Nephron (organoid): ENCODE results near the gene SERPINI2.

Experiments used
- H3K27ac Mint-ChIP-seq, 3 experiments: 2 replicates each; pipeline ENCODE4 v1.8.0; 2020; ENCODE audit warnings: mixed read lengths in 3 of 3, mild to moderate bottlenecking in 2 of 3, moderate library complexity in 1 of 3
- H3K27me3 Mint-ChIP-seq: 2 replicates; pipeline ENCODE4 v1.8.0; 2021; ENCODE audit warnings: low read depth, mild to moderate bottlenecking, moderate library complexity, mixed read lengths
- H3K36me3 Mint-ChIP-seq: 2 replicates; pipeline ENCODE4 v1.8.0; 2020; ENCODE audit warnings: low read depth, mixed read lengths
- H3K4me1 Mint-ChIP-seq: 2 replicates; pipeline ENCODE4 v1.8.0; 2020; ENCODE audit warnings: mixed read lengths
- H3K4me3 Mint-ChIP-seq, 3 experiments: 2 replicates each; pipeline ENCODE4 v1.8.0; 2020; ENCODE audit warnings: mild to moderate bottlenecking in 3 of 3, mixed read lengths in 3 of 3, moderate library complexity in 2 of 3
- H3K9me3 Mint-ChIP-seq: 2 replicates; pipeline ENCODE4 v1.8.0; 2020; ENCODE audit warnings: mixed read lengths
- TF ChIP-seq, protein P1 (sequence below), 3 experiments: fragments of 200-600 bp; sonication (generic); IDR thresholded peaks; one replicate each; pipeline ENCODE4 v1.5.0; 2021; ENCODE audit warnings: antibody characterized with exemption in 3 of 3; ENCODE audit not compliant: unreplicated experiment in 3 of 3

The SERPINI2 gene

DNA sequence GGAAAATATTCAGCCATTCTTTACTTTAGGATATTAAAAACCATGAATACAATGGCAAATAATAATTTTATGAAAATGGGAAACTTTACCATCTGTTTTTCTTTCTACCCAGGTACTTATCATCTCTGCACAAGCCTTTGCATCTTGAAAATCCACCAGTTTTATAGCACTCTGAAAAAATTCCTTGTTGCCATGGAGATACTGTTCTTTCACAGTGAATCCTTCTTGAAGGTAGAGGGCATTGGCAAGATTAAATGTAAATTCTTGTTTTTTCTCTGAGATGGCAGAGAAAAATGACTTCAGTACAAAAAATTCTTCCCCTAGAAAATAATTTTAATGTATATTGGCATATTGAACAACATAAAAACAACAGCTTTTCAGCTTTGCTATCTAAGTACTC, 6.9 kb downstream of the SERPINI2 start:
- Mint-ChIP-seq H3K9me3 (no peaks in the 10 kb centered on the region), H3K27me3 (no peaks in the 10 kb centered on the region), H3K4me3 (no peak overlapping the region), H3K4me1 (peaks cover 11% of the 10 kb centered on the region), H3K36me3 (no peaks in the 10 kb centered on the region), H3K27ac (no peak overlapping the region)
- TF ChIP-seq, protein P1, sequence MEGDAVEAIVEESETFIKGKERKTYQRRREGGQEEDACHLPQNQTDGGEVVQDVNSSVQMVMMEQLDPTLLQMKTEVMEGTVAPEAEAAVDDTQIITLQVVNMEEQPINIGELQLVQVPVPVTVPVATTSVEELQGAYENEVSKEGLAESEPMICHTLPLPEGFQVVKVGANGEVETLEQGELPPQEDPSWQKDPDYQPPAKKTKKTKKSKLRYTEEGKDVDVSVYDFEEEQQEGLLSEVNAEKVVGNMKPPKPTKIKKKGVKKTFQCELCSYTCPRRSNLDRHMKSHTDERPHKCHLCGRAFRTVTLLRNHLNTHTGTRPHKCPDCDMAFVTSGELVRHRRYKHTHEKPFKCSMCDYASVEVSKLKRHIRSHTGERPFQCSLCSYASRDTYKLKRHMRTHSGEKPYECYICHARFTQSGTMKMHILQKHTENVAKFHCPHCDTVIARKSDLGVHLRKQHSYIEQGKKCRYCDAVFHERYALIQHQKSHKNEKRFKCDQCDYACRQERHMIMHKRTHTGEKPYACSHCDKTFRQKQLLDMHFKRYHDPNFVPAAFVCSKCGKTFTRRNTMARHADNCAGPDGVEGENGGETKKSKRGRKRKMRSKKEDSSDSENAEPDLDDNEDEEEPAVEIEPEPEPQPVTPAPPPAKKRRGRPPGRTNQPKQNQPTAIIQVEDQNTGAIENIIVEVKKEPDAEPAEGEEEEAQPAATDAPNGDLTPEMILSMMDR (IDR thresholded peaks at IDR 0.05; ENCODE audit: unreplicated experiment in 3 of 3): no peak

DNA sequence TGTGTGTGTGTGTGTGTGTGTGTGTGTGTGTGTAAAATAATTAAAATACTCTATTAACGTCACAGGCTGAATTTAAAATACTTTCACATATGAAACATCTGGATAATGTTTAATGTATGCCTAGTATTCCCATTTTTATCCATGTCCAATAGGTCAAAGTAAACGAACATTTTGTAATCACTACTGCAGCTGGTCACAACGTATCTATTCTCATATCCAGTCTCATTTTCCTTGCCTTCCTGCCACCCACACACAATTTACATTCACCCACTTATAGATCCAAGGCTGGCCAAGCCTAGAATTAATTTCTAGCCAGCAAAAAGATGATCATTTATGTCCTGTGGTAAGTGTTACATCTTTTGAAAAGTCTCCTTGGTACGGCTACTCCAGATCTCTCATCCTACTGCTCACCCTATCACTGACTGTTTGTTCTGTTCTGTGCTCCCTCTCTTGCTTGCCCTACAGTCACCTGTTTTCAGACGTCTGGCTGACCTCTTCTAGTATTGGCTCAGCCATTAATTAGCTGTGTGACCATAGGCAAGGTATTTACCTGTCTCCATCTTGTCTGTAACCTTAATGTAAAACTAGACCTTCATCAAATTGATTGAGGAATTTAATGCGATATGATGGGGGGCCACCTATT, 17.6 kb downstream of the SERPINI2 start:
- Mint-ChIP-seq H3K27ac (no peak overlapping the region), H3K4me3 (no peak overlapping the region), H3K36me3 (no peaks in the 10 kb centered on the region), H3K27me3 (no peaks in the 10 kb centered on the region), H3K4me1 (peaks cover 6% of the 10 kb centered on the region), H3K9me3 (no peaks in the 10 kb centered on the region)
- TF ChIP-seq, protein P1 (IDR thresholded peaks at IDR 0.05; ENCODE audit: unreplicated experiment in 3 of 3): no peak

DNA sequence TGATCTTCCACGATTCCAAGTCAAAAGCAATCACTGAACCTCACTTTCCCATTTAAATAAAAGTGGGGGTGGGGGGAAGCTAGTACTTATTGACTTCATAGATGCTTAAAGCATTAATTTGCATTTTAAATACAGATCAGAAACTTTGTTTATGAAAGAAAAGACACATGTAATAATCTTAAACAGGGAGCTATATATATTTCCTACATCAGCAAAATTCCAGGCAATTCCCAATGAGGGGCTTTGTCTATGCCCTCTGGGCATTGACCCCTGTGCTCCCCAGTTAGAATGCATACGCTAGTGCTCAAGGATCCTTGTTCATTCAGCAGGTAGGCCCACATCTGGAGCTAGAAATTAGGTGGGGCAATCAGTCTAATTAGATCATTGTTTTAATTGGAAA, 20.0 kb downstream of the SERPINI2 start:
- Mint-ChIP-seq H3K4me3 (no peak overlapping the region), H3K4me1 (peaks cover 9% of the 10 kb centered on the region), H3K27me3 (no peaks in the 10 kb centered on the region), H3K36me3 (no peaks in the 10 kb centered on the region), H3K9me3 (no peaks in the 10 kb centered on the region), H3K27ac (no peak overlapping the region)
- TF ChIP-seq, protein P1 (IDR thresholded peaks at IDR 0.05; ENCODE audit: unreplicated experiment in 3 of 3): no peak

DNA sequence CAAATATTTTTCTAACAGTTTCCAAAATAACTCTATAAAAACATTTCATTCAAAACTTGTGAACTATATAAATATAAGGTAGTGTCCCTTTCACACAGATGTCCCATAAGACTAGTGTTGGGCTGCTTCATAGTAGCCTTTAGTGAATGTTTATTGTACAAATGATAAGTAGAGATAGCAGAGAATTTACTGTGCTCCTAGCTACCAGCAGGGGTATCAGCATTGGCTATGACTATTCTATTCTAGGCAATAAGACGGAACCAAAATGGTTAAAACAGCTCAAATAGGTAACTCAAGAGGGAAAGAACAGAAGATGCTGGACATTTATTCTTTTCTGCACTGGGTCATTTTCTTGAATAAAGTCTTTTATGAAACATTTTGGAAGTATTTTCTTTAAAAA, 22.6 kb downstream of the SERPINI2 start:
- Mint-ChIP-seq H3K27me3 (no peaks in the 10 kb centered on the region), H3K27ac (no peak overlapping the region), H3K9me3 (no peaks in the 10 kb centered on the region), H3K36me3 (no peaks in the 10 kb centered on the region), H3K4me3 (no peak overlapping the region), H3K4me1 (peaks cover 9% of the 10 kb centered on the region)
- TF ChIP-seq, protein P1 (IDR thresholded peaks at IDR 0.05; ENCODE audit: unreplicated experiment in 3 of 3): no peak

DNA sequence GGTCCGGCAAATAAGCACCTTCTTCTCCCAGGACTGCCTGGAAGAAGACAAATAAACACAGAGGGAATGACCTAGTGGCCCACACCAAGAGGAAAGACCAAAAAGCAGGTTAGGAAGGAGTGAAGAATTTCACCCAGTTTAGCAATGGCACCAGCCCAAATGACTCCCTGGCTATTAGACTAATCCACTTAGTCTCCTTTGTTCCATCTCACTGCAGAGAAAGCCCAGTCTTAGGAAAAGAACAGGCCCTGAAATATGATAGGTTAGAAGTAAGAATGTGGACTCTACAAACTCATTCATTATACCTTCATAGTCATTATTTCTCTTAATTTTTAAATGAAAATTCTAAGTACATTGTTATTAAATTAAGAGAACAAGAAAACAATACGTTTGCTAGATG, 23.2 kb downstream of the SERPINI2 start:
- no peaks in the 10 kb centered on the region for H3K9me3 Mint-ChIP-seq
- no peak overlapping the region for H3K4me3 Mint-ChIP-seq
- H3K27ac Mint-ChIP-seq: no peak overlapping the region
- H3K36me3 Mint-ChIP-seq: no peaks in the 10 kb centered on the region
- TF ChIP-seq, protein P1 (IDR thresholded peaks at IDR 0.05; ENCODE audit: unreplicated experiment in 3 of 3): no peak
- no peaks in the 10 kb centered on the region for H3K27me3 Mint-ChIP-seq
- H3K4me1 Mint-ChIP-seq: peaks cover 13% of the 10 kb centered on the region

DNA sequence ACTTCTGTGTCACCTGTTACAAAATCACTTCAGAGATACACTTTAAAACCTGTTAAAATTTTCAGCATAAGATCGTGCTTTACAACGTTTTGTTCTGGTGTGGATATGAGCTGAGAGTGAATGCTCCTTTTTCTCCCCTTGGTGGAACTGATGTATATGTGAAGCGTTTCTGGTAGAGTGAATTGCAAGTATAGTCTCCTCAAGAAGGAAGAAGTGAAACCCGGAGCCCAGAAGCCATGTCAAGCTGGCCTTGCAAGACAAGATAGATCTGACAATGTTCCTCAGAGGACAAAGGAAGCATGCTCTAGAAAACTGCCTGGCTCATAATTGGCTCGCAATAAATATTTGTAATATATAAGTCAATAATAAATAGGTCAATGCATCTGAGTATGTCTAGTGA, 23.6 kb downstream of the SERPINI2 start:
- no peaks in the 10 kb centered on the region for H3K36me3 Mint-ChIP-seq
- no peaks in the 10 kb centered on the region for H3K9me3 Mint-ChIP-seq
- H3K4me1 Mint-ChIP-seq: peaks cover 15% of the 10 kb centered on the region
- H3K27me3 Mint-ChIP-seq: no peaks in the 10 kb centered on the region
- H3K27ac Mint-ChIP-seq: no peak overlapping the region
- TF ChIP-seq, protein P1 (IDR thresholded peaks at IDR 0.05; ENCODE audit: unreplicated experiment in 3 of 3): no peak
- H3K4me3 Mint-ChIP-seq: no peak overlapping the region
